Renal pelvis (tissue), 12 donors: Measurements from ENCODE around the gene GPR179. TPM values are rescaled to one million over a fixed set of nuclear protein-coding genes. Genes with fewer than 3 reads are reported as not detected.

Experiments
- DNase-seq: peaks from one replicate; pipeline ENCODE4 v3.0.0-alpha.2; 2013
- long read RNA-seq, 16 experiments: transcript quantifications; one replicate each; lab custom pipeline, GENCODE V29; 2026
- polyA plus RNA-seq, 3 donors: library from polyadenylated mRNA; unstranded; fragments of 120-200 nt; gene quantifications; one replicate each; pipeline ENCODE4 v1.2.1, GENCODE V29; 2013; ENCODE audit not compliant: insufficient read length in 3 of 3

Gene GPR179, protein sequence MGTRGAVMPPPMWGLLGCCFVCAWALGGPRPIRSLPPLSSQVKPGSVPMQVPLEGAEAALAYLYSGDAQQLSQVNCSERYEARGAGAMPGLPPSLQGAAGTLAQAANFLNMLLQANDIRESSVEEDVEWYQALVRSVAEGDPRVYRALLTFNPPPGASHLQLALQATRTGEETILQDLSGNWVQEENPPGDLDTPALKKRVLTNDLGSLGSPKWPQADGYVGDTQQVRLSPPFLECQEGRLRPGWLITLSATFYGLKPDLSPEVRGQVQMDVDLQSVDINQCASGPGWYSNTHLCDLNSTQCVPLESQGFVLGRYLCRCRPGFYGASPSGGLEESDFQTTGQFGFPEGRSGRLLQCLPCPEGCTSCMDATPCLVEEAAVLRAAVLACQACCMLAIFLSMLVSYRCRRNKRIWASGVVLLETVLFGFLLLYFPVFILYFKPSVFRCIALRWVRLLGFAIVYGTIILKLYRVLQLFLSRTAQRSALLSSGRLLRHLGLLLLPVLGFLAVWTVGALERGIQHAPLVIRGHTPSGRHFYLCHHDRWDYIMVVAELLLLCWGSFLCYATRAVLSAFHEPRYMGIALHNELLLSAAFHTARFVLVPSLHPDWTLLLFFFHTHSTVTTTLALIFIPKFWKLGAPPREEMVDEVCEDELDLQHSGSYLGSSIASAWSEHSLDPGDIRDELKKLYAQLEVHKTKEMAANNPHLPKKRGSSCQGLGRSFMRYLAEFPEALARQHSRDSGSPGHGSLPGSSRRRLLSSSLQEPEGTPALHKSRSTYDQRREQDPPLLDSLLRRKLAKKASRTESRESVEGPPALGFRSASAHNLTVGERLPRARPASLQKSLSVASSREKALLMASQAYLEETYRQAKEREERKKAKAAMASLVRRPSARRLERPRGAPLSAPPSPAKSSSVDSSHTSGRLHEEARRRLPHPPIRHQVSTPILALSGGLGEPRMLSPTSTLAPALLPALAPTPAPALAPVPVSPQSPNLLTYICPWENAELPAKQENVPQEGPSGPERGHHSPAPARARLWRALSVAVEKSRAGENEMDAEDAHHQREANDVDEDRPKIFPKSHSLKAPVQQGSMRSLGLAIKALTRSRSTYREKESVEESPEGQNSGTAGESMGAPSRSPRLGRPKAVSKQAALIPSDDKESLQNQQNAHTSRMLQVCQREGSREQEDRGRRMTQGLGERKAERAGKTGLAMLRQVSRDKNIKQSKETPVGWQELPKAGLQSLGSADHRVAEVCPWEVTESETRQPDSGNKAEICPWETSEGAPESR (N-terminal part only)
- under 1 TPM; 0.10 to 0.16 (median 0.12) TPM for polyA plus RNA-seq
- long read RNA-seq, donor 1: 0 reads
- long read RNA-seq, donor 2: 0 reads
- long read RNA-seq, donor 3: 0 reads
- long read RNA-seq, donor 4: 0 reads
- long read RNA-seq, donor 5: 0 reads
- long read RNA-seq, donor 6: 0 reads
- long read RNA-seq, donor 7: 0 reads
- long read RNA-seq, donor 8: 0 reads
- long read RNA-seq, donor 9: 0 reads
- long read RNA-seq, donor 10: 0 reads
- long read RNA-seq, donor 11: 0 reads
- long read RNA-seq, donor 12: 0 reads
- long read RNA-seq, donor 13: 0 reads
- long read RNA-seq, donor 14: 0 reads
- long read RNA-seq, donor 15: 0 reads
- long read RNA-seq, donor 16: 0 reads

DNA sequence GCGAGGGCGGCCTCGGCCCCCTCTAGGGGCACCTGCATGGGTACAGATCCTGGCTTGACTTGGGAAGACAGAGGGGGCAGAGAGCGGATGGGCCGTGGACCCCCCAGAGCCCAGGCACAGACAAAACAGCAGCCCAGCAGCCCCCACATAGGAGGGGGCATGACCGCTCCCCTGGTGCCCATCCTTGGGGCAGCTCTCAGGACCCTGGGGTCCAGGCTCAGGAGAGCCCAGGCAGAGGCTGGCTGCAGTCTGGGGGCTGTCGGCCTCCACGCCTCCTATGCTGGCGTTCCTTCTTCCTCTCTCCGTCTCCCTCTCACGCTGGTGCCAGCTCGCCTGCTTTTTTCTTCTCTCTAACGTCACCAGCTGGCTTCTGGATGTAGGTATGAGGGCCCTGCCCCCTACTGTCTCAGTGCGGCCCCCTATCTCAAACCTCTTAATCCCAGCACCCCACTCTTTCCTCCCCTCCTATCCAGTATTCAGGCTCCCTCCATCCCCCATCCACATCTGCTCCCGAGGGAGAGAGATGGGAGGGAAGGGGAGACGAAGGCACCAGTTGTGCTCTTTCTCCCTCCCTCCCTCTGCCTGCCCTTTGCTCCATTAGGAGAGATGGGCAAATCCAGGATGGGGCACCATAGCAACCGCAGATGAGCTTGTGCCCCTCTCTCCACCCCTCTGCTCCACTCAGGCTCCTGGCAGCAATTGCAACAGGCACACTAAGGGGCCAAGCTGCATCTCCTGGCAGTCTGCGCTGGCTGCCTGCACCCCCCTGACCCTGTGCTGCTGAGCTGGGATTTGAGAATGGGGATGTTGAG is at the start of gene GPR179:
Gene GPR179, minus strand, starts transcription at position 349 of the 812 bp plus-strand sequence. Its CDS starts 167 bp downstream, at position 182.
- DNase-seq: no peak

- no peak for DNase-seq
Observed at GRCh38 chr17:38379448-38379847, 35.7 kb upstream of the GPR179 start.

- DNase-seq: no peak
Observed at GRCh38 chr17:38369124-38369886, 25.5 kb upstream of the GPR179 start.

- DNase-seq: no peak
Observed at GRCh38 chr17:38364741-38365140, 21.0 kb upstream of the GPR179 start.

- DNase-seq: no peak
Observed at GRCh38 chr17:38363016-38363415, 19.3 kb upstream of the GPR179 start.

DNA sequence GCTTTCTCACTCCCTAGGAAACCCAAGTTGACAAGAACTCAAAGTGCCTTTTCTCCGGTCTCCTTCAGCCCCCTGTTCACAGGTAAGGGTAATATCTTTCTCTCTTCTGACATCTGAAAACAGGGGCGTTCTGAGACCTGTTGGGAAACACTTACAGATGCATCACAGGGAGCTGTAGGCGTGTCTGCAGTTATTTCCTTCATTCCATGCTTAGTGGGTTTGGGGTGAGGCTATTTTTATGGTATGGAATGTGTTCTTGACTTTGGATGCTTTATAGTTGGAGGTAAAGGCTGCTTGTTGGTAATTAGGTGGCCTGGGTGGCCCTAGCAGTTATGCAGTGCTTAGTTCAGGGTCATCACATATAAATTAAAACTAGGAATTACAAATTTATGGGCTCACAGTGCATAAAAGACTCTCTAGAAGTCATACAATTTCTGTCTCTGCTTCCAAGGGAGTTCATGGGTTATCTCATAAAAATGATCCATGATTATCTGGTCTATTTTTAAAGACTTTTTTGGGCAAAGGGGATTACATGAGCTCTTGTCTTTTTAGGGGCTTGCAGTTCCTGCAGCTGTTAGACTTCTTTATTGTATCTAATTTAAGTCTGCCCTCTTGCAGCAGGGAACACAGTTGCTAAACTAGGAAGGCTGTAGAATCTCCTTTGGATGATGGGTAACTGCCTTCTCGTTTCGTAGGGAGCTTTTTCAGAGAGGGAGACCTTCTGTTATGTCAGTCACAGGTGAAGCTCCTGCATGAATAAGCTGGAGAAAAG is 18.1 kb upstream of the GPR179 start:
- DNase-seq: no peak

- DNase-seq: no peak
Observed at GRCh38 chr17:38358586-38359513, 15.1 kb upstream of the GPR179 start.

- no peak for DNase-seq
Observed at GRCh38 chr17:38357486-38358123, 13.8 kb upstream of the GPR179 start.

DNA sequence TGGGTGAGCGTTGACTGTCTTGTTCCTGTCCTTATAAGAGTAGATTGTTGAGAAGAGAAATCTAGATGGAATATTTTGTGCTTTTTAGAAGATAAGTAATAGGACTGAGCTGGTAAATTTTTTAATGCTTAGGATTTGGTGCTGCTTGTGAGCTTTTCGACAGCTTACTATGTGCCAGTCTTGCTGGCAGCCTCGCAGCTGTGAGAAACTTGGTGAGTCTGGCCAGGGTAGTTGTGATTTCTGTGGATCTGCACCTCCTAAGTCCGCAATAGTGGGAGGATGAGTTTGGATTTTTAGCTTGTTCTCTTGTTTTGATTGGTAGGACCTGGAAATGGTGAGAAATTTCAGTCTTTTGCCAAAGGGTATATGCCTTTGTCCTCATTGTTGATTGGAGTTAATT is 11.5 kb upstream of the GPR179 start:
- no peak for DNase-seq

GRCh38 chr17:38354466-38354865 is 10.7 kb upstream of the GPR179 start:
- no peak for DNase-seq

- DNase-seq: no peak
Observed at GRCh38 chr17:38353668-38354067, 9.9 kb upstream of the GPR179 start.

DNA sequence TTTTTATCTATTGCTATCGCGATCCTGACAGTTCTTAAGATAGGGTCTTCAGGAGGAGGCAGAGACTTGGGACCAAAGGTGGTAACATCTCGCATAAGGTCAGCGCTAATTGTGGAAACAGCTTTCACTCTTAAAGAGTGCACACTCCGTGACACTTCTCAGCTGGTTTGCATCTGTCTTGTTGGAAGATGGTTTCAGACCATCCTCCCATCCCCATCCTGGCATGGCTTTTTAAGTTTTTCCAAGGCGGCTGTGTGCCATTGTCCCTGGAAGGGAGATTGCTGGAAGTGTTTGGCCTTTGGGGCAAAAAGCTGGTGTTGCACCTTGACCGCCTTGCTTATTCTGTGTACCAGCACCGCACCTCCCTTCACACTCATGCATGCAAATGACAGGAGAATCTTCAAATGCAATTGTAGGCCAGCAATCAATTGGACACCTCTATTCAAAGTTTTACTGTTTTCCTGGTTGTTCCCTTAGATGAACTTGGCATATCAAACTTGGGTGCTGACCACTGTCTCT is 9.4 kb upstream of the GPR179 start:
- DNase-seq: no peak

GRCh38 chr17:38352245-38353085 is 8.7 kb upstream of the GPR179 start:
- peak; percentile 19 for DNase-seq

DNA sequence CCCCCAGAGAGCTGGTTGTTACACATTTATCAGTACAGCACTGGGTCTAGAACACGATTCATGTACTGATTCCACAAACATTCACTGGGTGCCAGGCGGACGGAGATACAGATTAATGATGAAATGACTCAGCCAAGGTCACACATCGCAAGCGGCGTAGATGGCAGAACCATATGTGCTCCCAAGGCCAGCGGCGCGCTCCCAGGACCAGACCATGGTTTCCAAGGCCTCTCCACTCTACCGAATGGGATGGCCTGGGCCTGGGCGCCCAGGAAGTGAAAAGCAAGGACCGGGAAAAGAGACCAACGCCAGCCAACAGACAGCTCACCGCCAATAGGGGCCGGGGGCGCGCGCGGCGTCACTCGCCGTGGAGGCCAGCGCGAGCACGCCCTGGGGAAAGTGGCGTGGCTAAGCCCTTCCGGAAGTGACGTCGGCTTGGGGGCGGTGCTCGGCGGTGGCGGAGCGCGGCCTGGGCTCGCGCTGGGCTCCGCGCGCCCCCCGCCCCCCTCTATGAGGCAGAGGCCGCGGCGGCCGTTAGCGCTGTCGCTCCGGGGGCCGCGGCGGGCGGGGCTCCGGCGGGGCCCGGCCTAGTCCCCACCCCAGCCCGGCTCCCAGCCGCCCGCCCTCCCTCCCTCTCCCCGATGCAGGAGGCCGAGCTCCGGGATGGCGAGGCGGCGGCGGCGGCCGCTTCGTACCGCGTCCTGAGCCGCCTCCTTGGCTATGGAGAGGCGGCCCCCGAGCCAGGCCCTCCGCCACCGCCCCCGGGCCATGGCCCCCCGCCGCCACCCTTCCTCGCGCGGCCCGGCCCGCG is 7.9 kb upstream of the GPR179 start, which contains the start of gene SOCS7:
Gene SOCS7, plus strand, starts transcription at position 433 of the 811 bp plus-strand sequence. Its CDS starts 209 bp downstream, at position 642.
- peak; percentile 93 for DNase-seq

DNA sequence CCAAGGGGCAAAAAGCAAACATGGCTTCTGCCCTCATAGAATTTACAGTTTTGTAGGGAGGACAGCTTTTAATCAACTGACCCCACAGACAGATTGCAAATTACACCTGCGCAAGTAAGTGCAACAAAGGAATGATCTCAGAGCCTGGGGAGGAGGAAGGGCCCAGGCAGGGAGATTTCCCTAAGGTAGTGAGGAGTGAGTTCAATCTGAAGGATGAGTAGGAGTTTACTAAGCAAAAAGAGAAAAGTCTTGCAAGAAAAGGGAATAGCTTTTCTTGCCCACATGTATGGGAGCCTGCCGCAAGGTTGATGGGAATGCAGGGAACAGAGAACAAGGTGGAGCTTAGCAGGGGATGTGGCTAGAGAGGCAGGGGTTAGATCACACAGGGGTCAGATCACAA is 6.3 kb upstream of the GPR179 start:
- no peak for DNase-seq
